C4-2B (cell line): ENCODE results near the gene CEP350.

Source experiments
- ZFX ChIP-seq: fragments of 450-650 bp; IDR thresholded peaks from 2 replicates; pipeline ENCODE4 v1.6.1; 2017
- TF ChIP-seq, protein P1 (sequence below): fragments of 450-650 bp; conservative IDR thresholded peaks from 2 replicates; pipeline ENCODE4 v1.5.1; 2017; ENCODE audit warnings: mild to moderate bottlenecking

DNA sequence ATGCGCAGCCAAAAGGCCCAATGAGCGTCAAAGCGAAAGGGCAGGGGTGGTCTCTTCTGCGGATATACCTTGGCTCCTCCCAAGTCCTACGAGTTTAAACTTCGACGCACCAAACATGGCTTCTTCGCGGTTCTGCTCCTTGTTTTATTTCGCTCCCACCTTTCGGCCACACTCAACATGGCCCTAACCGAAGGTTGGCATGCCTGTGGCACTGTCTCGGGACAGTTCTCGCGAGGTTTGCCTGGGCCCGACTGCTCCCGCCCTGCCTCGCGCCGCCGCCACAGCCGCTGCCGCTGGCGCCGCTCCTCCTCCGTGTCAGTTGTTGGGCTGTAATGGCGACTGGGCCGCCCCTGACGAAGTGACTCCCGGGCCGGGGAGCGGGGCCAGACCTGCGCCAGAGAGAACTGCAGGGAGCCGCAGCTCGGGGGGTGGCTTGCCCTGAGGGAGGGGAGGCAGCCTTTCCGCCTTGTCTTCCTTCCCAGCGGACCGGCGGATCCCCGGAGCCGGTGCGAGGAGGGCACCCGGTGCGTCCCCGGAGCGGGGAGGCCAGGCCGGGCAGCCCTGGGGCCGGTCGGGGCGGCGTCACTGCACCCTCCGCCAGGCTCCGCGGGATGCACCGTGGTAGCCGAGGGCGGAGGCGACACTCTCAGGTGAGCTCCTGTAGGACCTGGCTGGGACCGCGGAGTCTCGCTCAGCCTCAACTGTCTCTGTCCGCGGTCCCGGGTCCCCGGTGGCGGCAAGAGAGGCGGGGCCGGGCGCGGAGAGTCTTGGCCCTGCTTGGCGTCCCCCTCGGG lies at the start of gene CEP350:
- TF ChIP-seq, protein P1, sequence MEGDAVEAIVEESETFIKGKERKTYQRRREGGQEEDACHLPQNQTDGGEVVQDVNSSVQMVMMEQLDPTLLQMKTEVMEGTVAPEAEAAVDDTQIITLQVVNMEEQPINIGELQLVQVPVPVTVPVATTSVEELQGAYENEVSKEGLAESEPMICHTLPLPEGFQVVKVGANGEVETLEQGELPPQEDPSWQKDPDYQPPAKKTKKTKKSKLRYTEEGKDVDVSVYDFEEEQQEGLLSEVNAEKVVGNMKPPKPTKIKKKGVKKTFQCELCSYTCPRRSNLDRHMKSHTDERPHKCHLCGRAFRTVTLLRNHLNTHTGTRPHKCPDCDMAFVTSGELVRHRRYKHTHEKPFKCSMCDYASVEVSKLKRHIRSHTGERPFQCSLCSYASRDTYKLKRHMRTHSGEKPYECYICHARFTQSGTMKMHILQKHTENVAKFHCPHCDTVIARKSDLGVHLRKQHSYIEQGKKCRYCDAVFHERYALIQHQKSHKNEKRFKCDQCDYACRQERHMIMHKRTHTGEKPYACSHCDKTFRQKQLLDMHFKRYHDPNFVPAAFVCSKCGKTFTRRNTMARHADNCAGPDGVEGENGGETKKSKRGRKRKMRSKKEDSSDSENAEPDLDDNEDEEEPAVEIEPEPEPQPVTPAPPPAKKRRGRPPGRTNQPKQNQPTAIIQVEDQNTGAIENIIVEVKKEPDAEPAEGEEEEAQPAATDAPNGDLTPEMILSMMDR: no peak
- peak; percentile 93 for TF ChIP-seq ZFX
